Stimulated activated CD8-positive, alpha-beta memory T cell treated with anti-CD3 and anti-CD28 coated beads, Interleukin-4, amount 100 ng/mL, for 4 hours (primary cell): ENCODE results near the gene RCL1.
"Not testable (repeated sequence)": the region's sequence is repeated elsewhere in the genome, so short reads cannot be mapped to it uniquely, and the experiment has no call there.

Source experiments
- DNase-seq, 2 donors: peaks; one replicate each; pipeline ENCODE4 v3.0.0-alpha.2; 2020; ENCODE audit warnings: low read depth in 2 of 2, low spot score in 1 of 2

The RCL1 gene

GRCh38 chr9:4781408-4781807 is 11.3 kb upstream of the RCL1 start:
- DNase-seq: no peak

DNA sequence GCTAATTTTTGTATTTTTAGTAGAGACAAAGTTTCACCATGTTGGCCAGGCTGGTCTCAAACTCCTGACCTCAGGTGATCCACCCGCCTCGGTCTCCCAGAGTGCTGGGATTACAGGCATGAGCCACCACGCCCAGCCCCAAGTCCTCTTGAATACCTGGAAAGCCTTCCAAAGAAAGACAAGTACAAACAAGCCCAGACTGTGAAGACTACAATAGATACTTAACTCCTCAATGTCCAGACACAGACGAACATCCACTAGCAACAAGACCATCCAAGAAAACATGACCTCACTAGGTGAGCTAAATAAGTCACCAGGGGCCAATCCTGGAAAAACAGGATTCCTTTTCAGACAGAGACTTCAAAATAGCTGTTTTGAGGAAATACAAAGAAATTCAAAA is 9.6 kb upstream of the RCL1 start:
- DNase-seq: not testable (repeated sequence)

GRCh38 chr9:4784403-4784802 is 8.3 kb upstream of the RCL1 start:
- DNase-seq: no peak

GRCh38 chr9:4786599-4786998 is 6.1 kb upstream of the RCL1 start:
- DNase-seq: no peak

GRCh38 chr9:4787876-4788275 is 4.9 kb upstream of the RCL1 start:
- no peak for DNase-seq

DNA sequence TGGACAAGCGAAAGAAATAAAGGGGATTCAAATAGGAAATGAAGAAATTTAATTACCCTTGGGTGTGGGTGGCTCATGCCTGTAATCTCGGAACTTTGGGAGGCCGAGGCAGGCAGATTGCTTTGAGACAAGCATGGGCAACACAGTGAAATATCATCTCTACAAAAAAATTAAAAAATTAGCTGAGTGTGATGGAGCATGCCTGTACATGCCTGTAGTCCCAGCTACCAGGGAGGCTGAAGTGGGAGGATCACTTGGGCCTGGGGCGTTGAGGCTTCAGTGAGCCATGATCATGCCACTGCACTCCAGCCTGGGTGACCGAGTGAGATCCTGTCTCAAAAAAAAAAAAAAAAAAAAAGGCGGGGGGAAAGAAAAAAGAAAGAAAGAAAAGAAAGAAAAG is 4.0 kb upstream of the RCL1 start:
- DNase-seq: no peak

- DNase-seq: peak in 1 of 2 donors; percentile 2
Observed at GRCh38 chr9:4792054-4792571, 631 bp upstream of the RCL1 start.

- no peak for DNase-seq
Observed at GRCh38 chr9:4793459-4794395, 983 bp downstream of the RCL1 start.

DNA sequence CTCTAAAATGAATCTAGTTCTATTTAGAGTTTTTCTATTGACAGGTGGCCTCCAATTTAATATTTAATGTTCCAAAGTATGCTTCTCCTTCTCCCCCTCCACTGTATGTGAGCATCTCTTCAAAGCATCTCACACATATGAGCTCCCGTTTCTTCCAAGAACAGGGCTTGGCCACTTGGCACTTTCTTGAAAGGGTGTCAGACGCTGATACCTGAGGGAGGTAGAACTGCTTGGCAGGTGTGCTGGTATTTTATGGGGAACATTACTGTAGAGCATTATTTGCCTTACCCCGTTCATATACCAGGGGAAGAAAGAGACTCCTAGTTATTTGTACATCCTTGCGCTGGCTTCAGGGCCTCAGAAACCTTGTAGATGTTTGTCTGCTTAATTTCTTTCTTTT is 1.9 kb downstream of the RCL1 start:
- no peak for DNase-seq

- not testable (repeated sequence) for DNase-seq
Observed at GRCh38 chr9:4795108-4795507, 2.4 kb downstream of the RCL1 start.

GRCh38 chr9:4796530-4796929 is 3.8 kb downstream of the RCL1 start:
- DNase-seq: no peak

DNA sequence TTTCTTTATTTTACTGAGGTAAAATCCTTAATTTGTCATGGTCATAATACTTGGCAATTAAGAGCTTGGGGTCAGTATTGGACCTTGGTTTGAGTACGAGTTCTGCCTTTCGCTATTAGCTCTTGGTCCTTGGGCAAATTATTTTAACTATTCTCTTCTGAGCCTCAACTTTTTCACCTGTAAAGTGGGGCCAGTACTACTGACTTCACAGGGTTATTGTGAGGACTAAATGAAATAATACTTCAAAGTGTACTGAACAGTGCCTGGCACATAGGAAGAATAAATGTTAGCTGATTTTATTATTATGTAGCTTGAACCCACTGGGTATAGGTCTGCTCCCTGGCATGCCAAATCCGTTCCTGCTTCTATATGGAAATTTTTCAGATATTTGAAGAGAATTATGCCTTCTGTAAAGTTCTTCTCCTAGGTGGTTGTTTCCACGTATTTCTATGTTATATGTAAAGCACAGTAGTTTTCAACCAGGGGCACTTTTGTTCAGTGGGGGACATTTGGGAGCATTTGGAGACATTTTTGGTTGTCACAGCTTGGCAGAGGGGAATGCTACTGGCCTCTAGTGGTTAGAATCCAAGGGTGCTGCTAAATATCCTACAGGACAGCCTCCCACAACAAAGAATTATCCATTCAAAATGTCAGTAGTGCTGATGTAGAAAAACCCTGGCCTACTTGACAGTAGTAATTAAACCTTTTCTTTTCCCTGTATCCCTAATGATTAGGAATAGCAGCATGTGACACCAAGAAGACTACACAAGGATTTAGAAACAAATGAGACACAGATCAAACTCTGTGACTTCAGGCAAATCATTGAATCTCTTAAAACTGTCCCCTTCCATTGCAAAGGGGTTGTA is 4.5 kb downstream of the RCL1 start:
- DNase-seq: no peak

- DNase-seq: no peak
Observed at GRCh38 chr9:4797854-4798150, 5.1 kb downstream of the RCL1 start.

- DNase-seq: no peak
Observed at GRCh38 chr9:4798281-4799032, 5.7 kb downstream of the RCL1 start.

DNA sequence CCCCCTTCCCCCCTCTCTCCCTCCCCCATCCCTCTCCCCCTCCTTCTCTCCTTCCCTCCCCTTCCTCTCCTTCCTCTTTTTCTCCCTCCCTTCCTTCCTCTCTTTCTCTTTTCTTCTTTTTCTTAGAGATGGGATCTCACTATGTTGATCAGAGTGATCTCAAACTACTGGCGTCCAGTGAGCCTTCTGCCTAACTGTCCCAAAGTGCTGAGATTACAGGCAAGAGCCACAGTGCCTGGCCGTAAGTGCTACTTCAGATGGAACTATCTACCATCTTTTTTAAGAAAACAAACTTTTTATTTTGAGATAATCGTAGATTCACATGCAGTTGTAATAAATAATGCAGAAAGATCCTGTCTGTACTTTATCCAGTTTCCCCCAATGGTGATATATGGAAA is 6.3 kb downstream of the RCL1 start:
- DNase-seq: no peak

DNA sequence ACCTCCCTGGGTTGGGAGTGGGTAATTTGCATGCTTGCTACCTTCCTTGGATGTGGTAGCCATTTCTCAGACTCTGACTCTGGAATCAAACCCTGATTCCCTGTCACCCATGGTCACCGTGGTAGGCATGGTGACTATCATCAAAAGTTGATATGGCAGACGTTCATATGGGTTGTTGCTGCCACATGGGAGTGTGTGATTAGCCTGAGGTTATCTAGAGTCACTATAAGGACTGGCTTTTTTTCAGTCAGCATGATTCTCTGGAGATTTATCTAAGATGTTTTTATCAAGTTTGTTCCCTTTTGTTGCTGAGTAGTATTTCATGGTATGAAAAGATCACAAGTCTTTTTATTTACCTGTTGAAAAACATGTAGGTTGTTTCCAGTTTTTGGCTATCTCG is 7.0 kb downstream of the RCL1 start:
- no peak for DNase-seq

DNA sequence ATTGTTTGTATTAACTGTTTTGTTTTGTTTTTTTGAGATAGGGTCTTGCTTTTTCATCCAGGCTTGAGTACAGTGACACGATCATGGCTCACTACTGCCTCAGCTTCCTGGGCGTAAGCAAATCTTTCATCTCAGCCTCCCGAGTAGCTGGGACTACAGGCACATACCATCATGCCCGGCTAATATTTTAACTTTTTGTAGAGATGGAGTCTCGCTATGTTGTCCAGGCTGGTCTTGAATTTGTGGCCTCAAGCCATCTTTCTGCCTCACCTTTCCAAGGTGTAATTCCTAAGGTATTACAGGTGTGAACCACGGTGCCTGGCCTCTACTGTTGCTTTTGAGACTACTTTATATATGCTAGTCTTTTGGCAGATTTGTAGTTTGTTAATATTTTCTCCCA is 8.4 kb downstream of the RCL1 start:
- DNase-seq: no peak

GRCh38 chr9:4803670-4804530 is 11.2 kb downstream of the RCL1 start:
- no peak for DNase-seq

GRCh38 chr9:4804531-4805016 is 11.8 kb downstream of the RCL1 start:
- no peak for DNase-seq

DNA sequence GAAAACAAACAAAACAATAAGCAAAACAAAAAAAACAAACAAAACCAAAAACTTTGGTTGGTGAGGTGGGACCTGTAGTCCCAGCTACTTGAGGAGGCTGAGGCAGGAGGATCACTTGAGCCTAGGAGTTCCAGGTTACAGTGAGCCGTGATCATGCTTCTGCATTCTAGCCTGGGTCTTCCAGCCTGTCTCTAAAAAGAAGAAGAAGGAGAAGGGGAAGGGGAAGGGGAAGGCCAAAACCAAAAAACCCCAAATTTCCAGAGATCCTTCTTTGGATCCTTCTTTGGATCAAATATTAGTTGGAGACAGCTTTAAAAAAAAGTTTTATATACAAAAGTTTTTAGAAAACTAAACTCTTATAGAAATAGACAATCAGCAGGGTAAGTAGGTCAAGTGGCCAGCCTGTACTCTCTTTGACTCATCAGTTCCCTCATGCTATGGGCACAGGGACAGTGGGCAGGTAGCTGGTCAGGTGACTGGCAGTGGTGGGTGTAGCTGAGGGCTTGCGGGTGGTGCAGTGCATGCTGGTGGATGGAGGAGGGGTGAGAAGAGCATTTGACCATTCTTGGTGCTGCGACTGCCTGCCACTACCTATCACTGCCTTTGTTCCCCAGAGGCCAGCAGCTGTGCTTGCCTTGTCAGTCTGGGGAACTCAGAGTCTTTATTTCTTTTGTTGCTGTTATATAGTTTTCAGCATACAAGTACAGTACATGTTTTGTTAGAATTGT is 12.6 kb downstream of the RCL1 start:
- no peak for DNase-seq
